Right lobe of liver (tissue), 4 donors: ENCODE data around the gene ENDOV.

Experiments
- POLR2A ChIP-seq: fragments of 450-650 bp; IDR thresholded peaks from one replicate; pipeline ENCODE4 v1.6.1; 2017; ENCODE audit warnings: antibody characterized with exemption, mild to moderate bottlenecking
- TF ChIP-seq, protein P1 (sequence below), 4 donors: fragments of 200-600 bp in 3 of 4; fragments of 450-650 bp in 1 of 4; IDR thresholded peaks; one replicate each; pipeline versions ENCODE4 v1.5.1 to v1.8.0; 2016 to 2022; ENCODE audit warnings: antibody characterized with exemption in 4 of 4, mild to moderate bottlenecking in 2 of 4
- donor health status: DM: no; HTN: no; CAD: no.
- donor health status: DM: no; HTN: no; CAD: no.
- donor health status: DM: no; HTN: yes; CAD: no.

DNA sequence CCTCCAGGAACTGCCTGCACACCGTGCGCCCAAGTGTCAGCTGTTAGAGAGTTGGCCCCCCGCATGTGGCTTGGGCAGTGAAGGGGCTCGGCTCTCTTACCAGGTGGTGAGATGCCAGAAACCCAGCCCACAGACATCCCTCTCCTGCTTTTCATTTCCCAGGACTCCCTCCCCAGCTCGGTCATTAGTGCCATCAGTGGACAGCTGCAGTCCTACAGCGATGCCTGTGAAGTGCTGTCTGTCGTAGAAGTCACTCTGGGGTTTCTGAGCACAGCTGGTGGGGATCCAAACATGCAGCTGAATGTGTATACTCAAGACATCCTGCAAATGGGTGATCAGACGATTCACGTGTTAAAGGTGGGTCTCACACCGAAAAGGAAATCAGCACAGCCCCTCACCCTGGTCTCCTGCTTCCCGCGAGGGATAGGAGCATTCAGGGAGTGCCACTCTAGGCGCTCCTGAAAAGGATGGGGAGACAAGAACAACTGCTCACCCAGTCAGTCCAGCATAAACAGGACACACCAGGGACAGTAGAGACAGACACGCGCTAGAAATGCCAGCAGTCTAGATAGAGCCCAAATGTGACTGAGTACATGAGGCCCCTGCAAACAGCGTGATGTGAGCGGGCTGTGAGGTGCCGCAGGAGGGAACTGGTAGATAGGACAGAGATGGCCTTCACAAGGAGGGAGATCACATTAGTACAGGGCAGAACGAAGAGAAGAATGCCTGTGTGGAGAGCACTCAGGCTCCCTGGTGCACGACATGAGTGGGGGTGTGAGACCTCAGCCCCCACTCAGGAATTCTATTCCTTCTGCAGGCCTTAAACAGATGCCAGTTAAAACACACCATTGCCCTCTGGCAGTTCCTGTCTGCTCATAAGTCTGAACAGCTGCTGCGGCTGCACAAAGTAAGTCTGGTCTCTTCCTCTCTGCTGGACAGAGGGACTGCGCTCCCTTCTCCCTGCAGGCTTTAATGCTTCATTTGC lies 25.7 kb upstream of the ENDOV start:
- TF ChIP-seq, protein P1, sequence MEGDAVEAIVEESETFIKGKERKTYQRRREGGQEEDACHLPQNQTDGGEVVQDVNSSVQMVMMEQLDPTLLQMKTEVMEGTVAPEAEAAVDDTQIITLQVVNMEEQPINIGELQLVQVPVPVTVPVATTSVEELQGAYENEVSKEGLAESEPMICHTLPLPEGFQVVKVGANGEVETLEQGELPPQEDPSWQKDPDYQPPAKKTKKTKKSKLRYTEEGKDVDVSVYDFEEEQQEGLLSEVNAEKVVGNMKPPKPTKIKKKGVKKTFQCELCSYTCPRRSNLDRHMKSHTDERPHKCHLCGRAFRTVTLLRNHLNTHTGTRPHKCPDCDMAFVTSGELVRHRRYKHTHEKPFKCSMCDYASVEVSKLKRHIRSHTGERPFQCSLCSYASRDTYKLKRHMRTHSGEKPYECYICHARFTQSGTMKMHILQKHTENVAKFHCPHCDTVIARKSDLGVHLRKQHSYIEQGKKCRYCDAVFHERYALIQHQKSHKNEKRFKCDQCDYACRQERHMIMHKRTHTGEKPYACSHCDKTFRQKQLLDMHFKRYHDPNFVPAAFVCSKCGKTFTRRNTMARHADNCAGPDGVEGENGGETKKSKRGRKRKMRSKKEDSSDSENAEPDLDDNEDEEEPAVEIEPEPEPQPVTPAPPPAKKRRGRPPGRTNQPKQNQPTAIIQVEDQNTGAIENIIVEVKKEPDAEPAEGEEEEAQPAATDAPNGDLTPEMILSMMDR (IDR thresholded peaks at IDR 0.05): no peak
- no peak for TF ChIP-seq POLR2A
